ENCODE data around the gene AHRR. TPM values are rescaled to one million over a fixed set of nuclear protein-coding genes. Genes with fewer than 3 reads are reported as not detected.

Gene AHRR
- total and polyA plus RNA-seq, 3 donors from 2014 or later, result 36.9 to 68.5 (median 43.4) TPM

GRCh38 chr5:350355-350754, 28.8 kb downstream of the AHRR start:
- Histone ChIP-seq H3K27ac (no peak overlapping the region), H3K4me1 (no peaks in the 10 kb centered on the region), H3K36me3 (ENCODE audit: low read depth, missing control alignments) (no peaks in the 10 kb centered on the region), H3K9me3 (no peaks in the 10 kb centered on the region), H3K4me3 (no peak overlapping the region), H3K27me3 (no peaks in the 10 kb centered on the region)
- peak; percentile 11 for DNase-seq
- TF ChIP-seq POLR2A (IDR thresholded peaks at IDR 0.05), result no peak
- TF ChIP-seq CTCF (IDR thresholded peaks at IDR 0.05), result no peak
- 88 to 94% methylated on average over 9 of the region's 9 CpGs for WGBS, 2 donors
- intact Hi-C loops (cut with DNase I; ENCODE audit: low total_unique reads), result no loop called here

GRCh38 chr5:351084-351920, 29.8 kb downstream of the AHRR start:
- no peaks in the 10 kb centered on the region for H3K27me3 ChIP-seq
- no peaks in the 10 kb centered on the region for H3K36me3 ChIP-seq (ENCODE audit: low read depth, missing control alignments)
- TF ChIP-seq CTCF (IDR thresholded peaks at IDR 0.05), result no peak
- TF ChIP-seq POLR2A (IDR thresholded peaks at IDR 0.05), result no peak
- no peaks in the 10 kb centered on the region for H3K4me1 ChIP-seq
- no peak overlapping the region for H3K4me3 ChIP-seq
- peak; percentile 7 for DNase-seq
- intact Hi-C loops (cut with DNase I; ENCODE audit: low total_unique reads), result no loop called here
- 93 to 94% methylated on average over 19 of the region's 19 CpGs for whole genome bisulfite sequencing, 2 donors
- no peak overlapping the region for H3K27ac ChIP-seq
- H3K9me3 ChIP-seq, result no peaks in the 10 kb centered on the region

- Histone ChIP-seq H3K27ac (no peak overlapping the region), H3K27me3 (no peaks in the 10 kb centered on the region), H3K4me1 (no peaks in the 10 kb centered on the region), H3K36me3 (ENCODE audit: low read depth, missing control alignments) (no peaks in the 10 kb centered on the region), H3K9me3 (no peaks in the 10 kb centered on the region), H3K4me3 (no peak overlapping the region)
- DNase-seq, result no peak
- TF ChIP-seq CTCF (IDR thresholded peaks at IDR 0.05) (no peak), POLR2A (IDR thresholded peaks at IDR 0.05) (no peak)
- 89 to 95% methylated on average over 4 of the region's 4 CpGs for WGBS, 2 donors
- intact Hi-C loops (cut with DNase I; ENCODE audit: low total_unique reads), result no loop called here
Measured at GRCh38 chr5:351921-352245, 30.4 kb downstream of the AHRR start.

- TF ChIP-seq POLR2A (IDR thresholded peaks at IDR 0.05) (no peak), CTCF (IDR thresholded peaks at IDR 0.05) (no peak)
- Histone ChIP-seq H3K4me1 (no peaks in the 10 kb centered on the region), H3K36me3 (ENCODE audit: low read depth, missing control alignments) (no peaks in the 10 kb centered on the region), H3K4me3 (no peak overlapping the region), H3K27me3 (no peaks in the 10 kb centered on the region), H3K27ac (no peak overlapping the region), H3K9me3 (no peaks in the 10 kb centered on the region)
- peak; percentile 7 for DNase-seq
- WGBS, 2 donors, result 80 to 84% methylated on average over 10 to 22 of the region's 22 CpGs
- intact Hi-C loops (cut with DNase I; ENCODE audit: low total_unique reads), result no loop called here
Measured at GRCh38 chr5:352639-353611, 31.4 kb downstream of the AHRR start.
